HG03108 (cell line): ENCODE data around the gene TRAFD1.

Experiments
- ATAC-seq: cut with Tn5 transposase; IDR thresholded peaks from one replicate; pipeline ENCODE4 v1.9.1; 2021; ENCODE audit warnings: moderate library complexity; ENCODE audit not compliant: unreplicated experiment

The TRAFD1 gene

GRCh38 chr12:112175361-112176155 lies 50.2 kb downstream of the TRAFD1 start:
- ATAC-seq, result no peak

DNA sequence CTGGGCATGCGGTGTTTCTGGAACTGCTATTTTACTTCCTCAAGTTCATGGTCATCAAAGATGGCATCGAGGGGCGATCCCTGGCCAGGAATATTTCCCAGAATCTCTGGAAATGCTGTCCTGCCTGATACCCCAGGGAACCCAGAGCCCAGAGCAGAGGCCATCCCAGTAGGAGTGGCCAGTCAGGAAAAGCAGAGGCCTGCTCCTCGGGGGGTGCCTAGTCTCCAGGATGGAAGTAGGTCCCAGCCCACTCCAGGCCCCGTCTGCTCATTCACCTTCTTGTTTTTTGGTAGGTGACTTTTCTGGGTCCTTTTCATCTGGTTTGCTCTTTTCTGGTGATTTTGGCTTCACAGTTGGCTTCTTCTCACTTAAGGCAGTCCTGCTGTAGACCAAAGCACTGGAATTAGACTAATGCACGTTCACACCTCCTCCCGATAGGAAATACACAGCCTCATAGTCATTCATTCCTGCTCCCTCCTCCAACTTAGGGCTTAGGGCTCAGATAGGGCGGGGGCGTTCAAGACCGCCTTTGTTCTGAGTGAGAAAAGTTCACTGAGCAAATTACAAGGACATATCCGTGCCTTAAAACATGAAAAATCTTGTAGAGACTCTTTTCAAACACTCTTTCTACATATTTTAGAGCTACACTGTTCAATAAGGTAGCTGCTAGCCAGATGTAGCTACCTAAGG lies 51.1 kb downstream of the TRAFD1 start:
- no peak for ATAC-seq

- no peak for ATAC-seq
Measured at GRCh38 chr12:112178796-112179195, 53.4 kb downstream of the TRAFD1 start.

DNA sequence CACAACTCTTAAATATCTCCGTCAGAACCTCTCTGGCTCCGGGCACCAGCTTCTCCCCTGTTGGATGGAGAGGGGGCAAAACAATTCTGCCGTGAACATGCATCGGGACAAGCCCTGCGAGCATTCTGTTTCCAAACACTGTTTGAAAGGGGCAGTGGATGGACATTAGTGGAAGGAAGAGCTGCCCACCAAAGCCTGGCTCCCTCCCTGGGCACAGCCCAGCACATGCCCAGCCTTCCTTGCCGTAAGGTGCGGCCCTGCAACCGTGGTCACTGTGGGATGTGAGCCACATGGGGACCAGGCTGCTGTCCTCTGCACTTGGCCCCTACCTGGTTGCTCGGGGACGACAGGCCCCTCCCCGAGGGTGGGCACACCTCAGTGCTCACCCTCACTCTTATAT lies 54.0 kb downstream of the TRAFD1 start:
- no peak for ATAC-seq

- no peak for ATAC-seq
Measured at GRCh38 chr12:112179916-112180315, 54.6 kb downstream of the TRAFD1 start.

DNA sequence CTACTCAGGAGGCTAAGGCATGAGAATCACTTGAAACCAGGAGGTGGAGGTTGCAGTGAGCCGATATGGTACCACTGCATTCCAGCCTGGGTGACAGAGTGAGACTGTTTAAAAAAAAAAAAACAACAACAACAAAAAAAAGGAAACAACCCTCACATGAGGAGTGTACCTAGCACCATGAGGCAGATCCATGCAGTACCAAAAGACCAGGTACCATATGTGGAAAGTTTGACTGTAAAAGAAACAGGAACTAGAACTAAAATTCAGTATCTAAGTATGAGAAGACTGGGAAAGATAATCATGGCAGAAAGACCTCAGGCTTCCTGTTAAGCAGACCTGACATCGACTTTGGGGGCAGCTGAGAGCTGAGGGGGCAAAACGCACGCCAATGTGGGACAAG lies 55.1 kb downstream of the TRAFD1 start:
- ATAC-seq, result no peak

- no peak for ATAC-seq
Measured at GRCh38 chr12:112182499-112182898, 57.1 kb downstream of the TRAFD1 start.

GRCh38 chr12:112183141-112184021 lies 58.0 kb downstream of the TRAFD1 start:
- ATAC-seq, result no peak

DNA sequence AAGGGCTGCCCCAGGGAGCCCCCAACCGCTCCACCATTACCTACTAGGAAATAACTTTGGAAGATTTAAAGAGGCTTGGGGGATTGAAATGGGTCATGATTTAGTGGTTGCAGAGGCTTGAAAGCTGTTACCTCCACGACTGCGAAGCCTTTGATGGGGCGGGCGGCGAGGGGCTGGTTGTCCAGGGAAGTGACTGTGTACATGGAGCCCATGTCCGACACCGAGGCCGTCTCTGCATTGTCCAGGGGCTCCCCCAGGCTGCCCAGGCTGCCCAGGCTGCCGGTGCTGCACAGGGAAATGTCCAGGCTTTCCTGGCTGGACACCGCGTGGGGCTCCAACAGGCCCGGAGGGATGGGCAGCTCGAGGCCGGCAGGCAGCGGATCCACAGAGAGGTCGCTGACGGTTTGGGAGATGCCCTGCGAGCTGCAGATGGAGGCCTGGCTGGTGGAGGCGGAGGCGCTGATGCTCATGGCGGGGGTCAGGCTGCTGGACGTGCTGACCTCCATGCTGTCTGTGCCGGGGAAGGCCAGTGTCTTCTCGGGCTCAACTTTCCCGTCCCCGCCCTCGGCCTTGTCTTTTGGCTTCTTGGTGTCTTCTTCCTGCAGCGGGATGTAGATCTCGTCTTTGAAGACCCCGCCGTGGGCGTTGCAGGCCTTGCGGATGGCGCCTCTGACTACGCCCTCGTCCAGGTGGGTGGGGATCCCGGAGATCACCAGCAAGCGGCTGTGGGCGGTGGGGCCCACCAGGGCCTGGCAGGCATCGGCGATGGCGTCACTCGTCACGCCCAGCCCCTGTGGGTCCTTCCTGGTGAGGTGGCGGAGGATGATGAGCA lies 58.9 kb downstream of the TRAFD1 start:
- ATAC-seq, result no peak

DNA sequence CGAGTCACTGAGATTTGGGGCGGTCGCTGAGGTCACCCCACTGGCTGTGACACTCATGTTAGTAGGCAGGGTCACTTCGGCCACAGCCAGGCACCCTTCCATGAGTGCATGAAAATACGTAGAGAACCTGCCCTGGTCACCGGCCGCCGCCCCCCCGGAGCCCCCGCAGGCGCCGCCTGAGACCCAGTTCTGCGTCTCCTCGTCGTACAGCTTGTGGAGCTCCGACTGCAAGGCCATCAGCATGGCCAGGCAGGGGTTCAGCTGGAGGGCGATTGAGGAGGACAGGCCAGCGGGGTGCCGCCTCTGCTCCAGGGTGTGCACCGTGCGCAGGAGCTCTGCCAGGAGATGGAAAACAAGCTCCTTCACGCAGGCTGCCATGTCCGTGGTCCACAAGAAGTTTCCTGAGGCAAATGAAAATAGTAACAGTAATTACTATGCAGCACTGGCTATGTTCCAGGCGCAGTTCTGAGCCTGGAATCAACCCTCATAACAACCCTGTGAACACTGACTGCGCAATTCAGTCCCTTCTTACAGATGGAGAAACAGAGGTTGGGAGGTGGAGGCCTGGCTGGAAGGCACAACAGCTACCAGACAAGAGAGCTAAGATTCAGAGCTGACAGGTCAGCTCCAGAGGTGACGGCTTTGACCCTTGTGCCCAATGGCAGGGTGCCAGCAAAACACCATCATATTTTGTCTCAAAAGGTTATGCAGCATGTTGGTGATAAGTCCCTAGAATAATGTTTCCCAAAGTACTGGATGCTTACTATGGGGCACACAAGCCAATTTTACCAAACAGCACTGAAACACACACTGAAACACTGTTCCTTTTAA lies 59.9 kb downstream of the TRAFD1 start:
- ATAC-seq, result no peak

DNA sequence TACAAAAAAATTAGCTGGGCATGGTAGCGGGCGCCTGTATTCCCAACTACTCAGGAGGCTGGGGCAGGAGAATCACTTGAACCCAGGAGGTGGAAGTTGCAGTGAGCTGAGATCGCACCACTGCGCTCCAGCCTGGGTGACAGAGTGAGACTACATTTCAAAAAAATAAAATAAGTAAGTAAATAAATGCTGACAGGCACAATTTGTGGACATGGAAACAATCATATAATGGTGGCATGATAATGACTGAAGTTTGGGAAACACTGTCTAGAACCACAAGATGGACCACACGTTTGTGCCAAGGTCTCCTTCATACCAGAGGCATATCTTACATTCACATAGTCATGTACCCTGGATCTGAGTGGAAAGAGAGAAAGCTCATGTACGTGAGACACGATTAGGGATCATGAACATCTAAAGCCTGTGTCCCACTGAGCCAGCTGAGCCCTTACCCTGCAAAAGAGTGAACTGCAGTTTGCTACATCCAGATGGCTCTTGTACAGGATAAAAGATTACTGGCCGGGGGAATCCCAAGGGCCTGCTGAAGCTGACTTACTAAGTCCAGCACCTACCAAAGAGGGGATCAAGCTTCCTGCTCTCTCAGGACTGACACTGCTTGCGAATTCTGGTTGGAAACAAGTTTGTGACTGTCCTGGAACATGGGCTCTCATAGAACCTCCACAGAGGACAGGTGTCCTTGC lies 62.9 kb downstream of the TRAFD1 start:
- no peak for ATAC-seq

DNA sequence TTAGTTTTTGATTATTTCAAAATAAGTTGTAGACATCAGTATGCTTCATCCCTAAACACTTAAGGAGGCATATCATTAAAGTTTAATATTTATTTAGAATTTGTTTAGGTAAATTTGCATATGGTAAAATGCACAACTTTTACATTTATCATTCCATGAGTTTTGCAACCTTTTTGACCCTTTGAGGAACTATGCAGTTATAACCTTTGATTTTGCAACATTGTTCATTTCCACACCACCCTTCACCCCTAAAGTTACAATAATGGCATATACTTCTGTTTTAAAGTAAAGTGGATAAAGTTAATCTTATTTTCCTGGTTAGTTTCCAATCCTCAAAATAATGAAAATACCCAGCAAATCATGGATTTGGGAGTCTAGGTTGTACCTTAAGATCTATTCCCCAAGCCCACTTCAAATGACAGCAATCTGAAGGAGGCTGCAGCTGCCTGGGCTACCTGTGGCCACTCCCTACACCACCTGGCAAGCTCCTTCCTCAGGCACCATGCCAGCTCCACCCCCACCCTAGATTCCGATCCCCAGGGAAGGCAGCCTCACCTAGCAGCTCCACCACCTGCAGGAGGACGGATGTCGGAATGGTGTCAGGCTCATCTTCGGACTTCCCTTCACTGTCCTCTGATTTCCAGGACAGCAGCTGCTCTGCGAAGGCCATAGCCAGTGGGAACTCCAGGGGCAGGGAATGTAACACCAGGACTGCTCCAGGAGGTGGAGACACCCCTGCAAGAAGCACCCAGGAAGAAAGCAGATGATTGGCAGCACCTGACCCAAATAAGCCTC lies 65.1 kb downstream of the TRAFD1 start:
- ATAC-seq, result no peak

GRCh38 chr12:112191201-112191600 lies 65.8 kb downstream of the TRAFD1 start:
- no peak for ATAC-seq

GRCh38 chr12:112191840-112192321 lies 66.5 kb downstream of the TRAFD1 start:
- ATAC-seq, result no peak

- no peak for ATAC-seq
Measured at GRCh38 chr12:112192475-112192874, 67.1 kb downstream of the TRAFD1 start.

GRCh38 chr12:112194601-112195247 lies 69.4 kb downstream of the TRAFD1 start:
- ATAC-seq, result no peak

GRCh38 chr12:112196196-112196875 lies 71.0 kb downstream of the TRAFD1 start:
- ATAC-seq, result no peak
